Natural killer cell (primary cell): ENCODE data around the gene CACNA1C. TPM values are rescaled to one million over a fixed set of nuclear protein-coding genes. Genes with fewer than 3 reads are reported as not detected.

Source experiments
- ATAC-seq, 3 donors: fragments of 150-1000 bp in 2 of 3; fragments of 200-7000 bp in 1 of 3; cut with Tn5 transposase; 1 replicate in 1 of 3; 2 replicates in 2 of 3; pipeline ENCODE4 v1.10.0; 2021; ENCODE audit warnings: mild to moderate bottlenecking in 2 of 3, moderate library complexity in 2 of 3
- DNase-seq, 2 donors: peaks; one replicate each; pipeline versions ENCODE4 v3.0.0 to v3.0.0-alpha.2; 2013 to 2021; ENCODE audit warnings: mixed read lengths in 1 of 2
- H3K27ac ChIP-seq: one replicate; pipeline ENCODE4 v1.5.1; 2013; ENCODE audit warnings: mild to moderate bottlenecking, low read length
- H3K27me3 ChIP-seq: one replicate; pipeline ENCODE4 v1.6.1; 2013; ENCODE audit warnings: low read length; ENCODE audit not compliant: control insufficient read depth, insufficient read depth
- H3K36me3 ChIP-seq: one replicate; pipeline ENCODE4 v1.6.1; 2013; ENCODE audit warnings: low read length; ENCODE audit not compliant: control insufficient read depth, insufficient read depth
- H3K4me1 ChIP-seq: one replicate; pipeline ENCODE4 v1.6.1; 2013; ENCODE audit warnings: low read length; ENCODE audit not compliant: control insufficient read depth, insufficient read depth
- H3K4me3 ChIP-seq: one replicate; pipeline ENCODE4 v1.5.1; 2013; ENCODE audit warnings: low read length
- H3K9me3 ChIP-seq: one replicate; pipeline ENCODE4 v1.6.1; 2013; ENCODE audit warnings: low read length; ENCODE audit not compliant: control insufficient read depth, insufficient read depth
- H3K27ac Mint-ChIP-seq, 2 donors: one replicate each; pipeline ENCODE4 v1.8.0; 2022; ENCODE audit warnings: mild to moderate bottlenecking in 2 of 2, mixed read lengths in 2 of 2, moderate library complexity in 1 of 2
- H3K27me3 Mint-ChIP-seq, 2 donors: one replicate each; pipeline ENCODE4 v1.8.0; 2022; ENCODE audit warnings: low read depth in 2 of 2, mixed read lengths in 2 of 2
- H3K36me3 Mint-ChIP-seq: one replicate; pipeline ENCODE4 v1.8.0; 2022; ENCODE audit warnings: mixed read lengths
- H3K4me1 Mint-ChIP-seq, 2 donors: one replicate each; pipeline ENCODE4 v1.8.0; 2022; ENCODE audit warnings: mixed read lengths in 2 of 2
- H3K4me3 Mint-ChIP-seq: one replicate; pipeline ENCODE4 v1.8.0; 2022; ENCODE audit warnings: mild to moderate bottlenecking, moderate library complexity, mixed read lengths
- H3K9me3 Mint-ChIP-seq, 2 donors: one replicate each; pipeline ENCODE4 v1.8.0; 2022; ENCODE audit warnings: mixed read lengths in 2 of 2
- WGBS: methylation state at CpG from one replicate; pipeline ENCODE4 v1.1.7; 2013; ENCODE audit warnings: missing lambda C conversion rate; ENCODE audit not compliant: insufficient coverage; 5-methylcytosine and 5-hydroxymethylcytosine counted together
- intact Hi-C: fragments of 100-400 bp; cut with micrococcal nuclease; formaldehyde crosslinking; loops from one replicate; pipeline ENCODE4 v1.14.2; 2022
- total RNA-seq, 4 donors: library from RNA; stranded (reverse); fragments of 120-200 nt in 1 of 4; gene quantifications; one replicate each; pipeline versions ENCODE4 v1.2.3 to v1.2.4, GENCODE V29; 2013 to 2022
- TF ChIP-seq, protein P1 (sequence below): fragments of 200-600 bp; IDR thresholded peaks from one replicate; pipeline ENCODE4 v1.8.0; 2022; ENCODE audit warnings: antibody characterized with exemption

CACNA1C gene
- total RNA-seq, 3 donors from 2014 or later (not counting 1 experiment from before 2014, with no cell fraction given) = 0.07 to 0.35 (median 0.08) TPM

DNA sequence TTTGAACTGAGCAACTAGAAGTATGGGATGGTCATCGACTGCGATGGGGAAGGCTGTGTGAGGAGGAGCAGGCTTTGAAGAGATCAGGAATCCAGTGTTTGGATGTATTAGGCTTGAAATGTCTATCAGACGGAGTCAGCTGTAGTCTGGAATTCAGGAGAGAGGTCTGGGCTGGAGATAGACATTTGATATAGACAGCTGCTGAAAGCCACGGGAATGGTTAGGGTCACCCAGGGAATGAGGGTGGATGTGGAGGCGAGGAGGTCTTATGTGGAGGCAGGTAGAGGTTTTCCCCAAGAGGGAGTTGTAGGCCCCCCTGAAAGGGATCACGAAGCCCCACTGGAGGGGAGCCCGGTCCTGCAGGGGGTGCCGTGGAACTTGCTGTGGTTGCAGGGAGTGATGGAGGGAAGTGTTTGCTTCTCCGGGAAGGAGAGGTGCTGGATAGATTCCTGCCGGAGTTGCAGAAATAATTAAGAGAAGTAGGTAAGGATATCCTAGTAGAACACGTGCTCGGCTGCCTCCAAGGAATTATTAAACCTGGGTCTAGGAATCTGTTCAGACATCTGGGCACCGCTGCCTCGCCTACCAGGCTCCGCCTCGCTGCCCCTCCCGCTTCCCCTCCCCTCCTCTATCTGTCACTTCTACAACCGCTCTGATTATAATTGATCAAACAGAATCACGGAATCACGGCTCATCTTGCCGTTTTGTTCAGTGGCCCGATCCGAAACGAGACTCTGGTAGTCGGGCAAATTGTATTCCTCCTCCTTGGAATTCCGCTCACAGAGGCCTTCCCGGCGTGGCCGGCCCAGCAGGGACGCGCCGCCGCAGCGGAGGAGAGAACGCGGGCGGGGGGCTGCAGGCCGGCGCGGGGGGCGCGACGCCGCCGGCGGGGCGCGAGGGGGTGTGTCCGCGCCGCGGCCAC, 826 bp upstream of the CACNA1C start:
- no peak overlapping the region for H3K27ac Mint-ChIP-seq
- DNase-seq (no peak), ATAC-seq (no peak)
- peaks cover 55 to 68% of the 10 kb centered on the region in 2 donors for H3K27me3 Mint-ChIP-seq
- no peaks in the 10 kb centered on the region for H3K9me3 Mint-ChIP-seq
- no peaks in the 10 kb centered on the region for H3K36me3 ChIP-seq
- TF ChIP-seq, protein P1, sequence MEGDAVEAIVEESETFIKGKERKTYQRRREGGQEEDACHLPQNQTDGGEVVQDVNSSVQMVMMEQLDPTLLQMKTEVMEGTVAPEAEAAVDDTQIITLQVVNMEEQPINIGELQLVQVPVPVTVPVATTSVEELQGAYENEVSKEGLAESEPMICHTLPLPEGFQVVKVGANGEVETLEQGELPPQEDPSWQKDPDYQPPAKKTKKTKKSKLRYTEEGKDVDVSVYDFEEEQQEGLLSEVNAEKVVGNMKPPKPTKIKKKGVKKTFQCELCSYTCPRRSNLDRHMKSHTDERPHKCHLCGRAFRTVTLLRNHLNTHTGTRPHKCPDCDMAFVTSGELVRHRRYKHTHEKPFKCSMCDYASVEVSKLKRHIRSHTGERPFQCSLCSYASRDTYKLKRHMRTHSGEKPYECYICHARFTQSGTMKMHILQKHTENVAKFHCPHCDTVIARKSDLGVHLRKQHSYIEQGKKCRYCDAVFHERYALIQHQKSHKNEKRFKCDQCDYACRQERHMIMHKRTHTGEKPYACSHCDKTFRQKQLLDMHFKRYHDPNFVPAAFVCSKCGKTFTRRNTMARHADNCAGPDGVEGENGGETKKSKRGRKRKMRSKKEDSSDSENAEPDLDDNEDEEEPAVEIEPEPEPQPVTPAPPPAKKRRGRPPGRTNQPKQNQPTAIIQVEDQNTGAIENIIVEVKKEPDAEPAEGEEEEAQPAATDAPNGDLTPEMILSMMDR = no peak
- no peaks in the 10 kb centered on the region for H3K9me3 ChIP-seq
- peaks cover 0 to 17% of the 10 kb centered on the region in 2 donors for H3K4me1 Mint-ChIP-seq
- peaks cover 7% of the 10 kb centered on the region for H3K4me1 ChIP-seq
- H3K4me3 Mint-ChIP-seq = peak overlapping the region; percentile 62
- intact Hi-C loops = no loop called here
- H3K27ac ChIP-seq = no peak overlapping the region
- WGBS = 13% methylated on average over 52 of the region's 52 CpGs
- H3K36me3 Mint-ChIP-seq = no peaks in the 10 kb centered on the region
- peaks cover 32% of the 10 kb centered on the region for H3K27me3 ChIP-seq
- no peak overlapping the region for H3K4me3 ChIP-seq

DNA sequence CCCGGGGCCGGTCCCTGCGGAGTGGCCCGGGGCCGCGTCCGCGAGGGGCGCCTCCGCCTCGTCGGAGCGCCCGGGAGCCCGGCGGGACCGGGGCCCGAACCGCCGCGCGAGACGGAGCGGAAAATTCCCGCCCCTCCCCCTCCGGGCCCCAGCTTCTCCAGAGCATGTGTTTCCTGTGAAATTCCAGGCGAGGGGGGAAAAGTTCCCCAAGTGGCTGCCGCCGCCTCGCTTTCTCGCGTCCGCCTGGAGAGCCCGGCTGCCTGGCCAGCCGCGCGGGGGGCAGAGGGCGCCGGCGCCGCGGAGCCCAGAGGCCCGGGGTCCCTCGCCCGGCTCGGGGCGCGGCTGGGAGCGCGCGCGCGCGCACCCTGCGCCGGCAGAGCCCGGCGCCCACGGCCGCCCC, 904 bp downstream of the CACNA1C start:
- DNase-seq = no peak
- Mint-ChIP-seq H3K4me1 (peaks cover 0 to 17% of the 10 kb centered on the region in 2 donors), H3K4me3 (no peak overlapping the region), H3K9me3 (no peaks in the 10 kb centered on the region), H3K27ac (no peak overlapping the region), H3K36me3 (no peaks in the 10 kb centered on the region), H3K27me3 (peaks cover 52 to 80% of the 10 kb centered on the region in 2 donors)
- ATAC-seq = no peak
- H3K27me3 ChIP-seq = peaks cover 32% of the 10 kb centered on the region
- H3K9me3 ChIP-seq = no peaks in the 10 kb centered on the region
- TF ChIP-seq, protein P1 = no peak
- no peak overlapping the region for H3K27ac ChIP-seq
- no peak overlapping the region for H3K4me3 ChIP-seq
- under 1% methylated on average over 60 of the region's 60 CpGs for WGBS
- peaks cover 7% of the 10 kb centered on the region for H3K4me1 ChIP-seq
- intact Hi-C loops = no loop called here
- no peaks in the 10 kb centered on the region for H3K36me3 ChIP-seq

DNA sequence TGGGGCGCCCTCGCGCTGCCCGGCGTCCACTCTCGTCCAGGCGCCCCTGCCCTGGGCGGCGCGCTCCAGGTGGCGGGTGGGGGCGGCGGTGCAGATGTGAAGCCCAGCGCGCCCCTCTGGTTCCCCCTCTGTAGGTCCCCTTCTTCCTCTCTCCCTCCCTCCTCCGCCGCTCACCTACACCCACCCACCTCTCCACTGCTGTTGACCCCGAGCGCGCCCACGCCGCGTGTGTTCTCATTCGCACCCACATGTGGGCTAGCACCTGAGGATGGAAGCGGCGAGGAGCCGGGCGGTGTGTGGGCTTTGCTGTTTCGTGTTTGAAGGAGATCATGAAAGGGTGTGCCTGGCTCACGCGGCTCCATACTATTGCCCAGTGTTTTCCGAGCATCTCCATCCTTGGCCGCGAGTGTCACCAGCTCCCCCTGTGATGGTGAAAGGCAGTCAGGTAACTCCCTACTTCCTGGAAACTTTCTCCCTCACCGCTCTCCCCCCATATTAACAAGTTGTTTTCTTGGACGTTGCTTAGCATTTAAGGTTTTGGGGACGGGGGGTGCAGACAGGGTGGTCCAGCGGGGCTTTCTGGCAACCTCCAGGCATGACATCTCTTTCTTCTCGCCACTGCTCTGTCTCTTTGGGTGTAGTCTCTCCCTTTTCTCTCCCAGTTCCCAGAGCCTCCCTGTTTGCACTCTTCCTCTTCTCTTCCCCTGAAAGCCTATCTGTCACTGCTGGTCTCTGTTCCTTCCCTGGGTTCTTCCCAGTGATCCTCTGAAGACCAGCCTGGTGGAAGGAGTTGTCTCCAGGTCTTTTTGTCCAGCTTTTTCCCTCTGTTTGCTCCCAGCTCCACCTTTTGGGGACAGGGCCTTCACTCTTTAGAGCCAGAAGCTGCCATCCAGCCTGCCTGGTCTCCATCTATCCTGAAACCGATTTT, 1.6 kb downstream of the CACNA1C start:
- peaks cover 7% of the 10 kb centered on the region for H3K4me1 ChIP-seq
- H3K36me3 Mint-ChIP-seq = no peaks in the 10 kb centered on the region
- TF ChIP-seq, protein P1 = no peak
- H3K27ac ChIP-seq = no peak overlapping the region
- H3K27ac Mint-ChIP-seq = no peak overlapping the region
- H3K9me3 Mint-ChIP-seq = no peaks in the 10 kb centered on the region
- 12% methylated on average over 40 of the region's 40 CpGs for WGBS
- H3K9me3 ChIP-seq = no peaks in the 10 kb centered on the region
- ATAC-seq = no peak
- peak overlapping the region; percentile 14 for H3K4me3 Mint-ChIP-seq
- H3K27me3 ChIP-seq = peaks cover 32% of the 10 kb centered on the region
- intact Hi-C loops = no loop called here
- peaks cover 0 to 17% of the 10 kb centered on the region in 2 donors for H3K4me1 Mint-ChIP-seq
- H3K4me3 ChIP-seq = no peak overlapping the region
- peak in 1 of 2 donors; percentile 11 for DNase-seq
- H3K36me3 ChIP-seq = no peaks in the 10 kb centered on the region
- H3K27me3 Mint-ChIP-seq = peaks cover 56 to 78% of the 10 kb centered on the region in 2 donors
